Mesenchymal stem cell (in vitro differentiated cells and primary cell): Measurements from ENCODE around the gene CCDC150.

ENCODE experiments used
- DNase-seq: peaks from one replicate; pipeline ENCODE4 v3.0.0-alpha.2; 2013
- H2AFZ ChIP-seq: one replicate; pipeline ENCODE4 v1.6.1; 2013; ENCODE audit warnings: low read depth, mild to moderate bottlenecking, control low read depth, inconsistent platforms, low read length, moderate library complexity
- H2AK5ac ChIP-seq: 2 replicates; pipeline ENCODE4 v1.6.1; 2013; ENCODE audit warnings: low read length, moderate library complexity, mild to moderate bottlenecking, inconsistent platforms; ENCODE audit not compliant: severe bottlenecking
- H2BK120ac ChIP-seq: one replicate; pipeline ENCODE4 v1.6.1; 2013; ENCODE audit warnings: low read depth, mild to moderate bottlenecking, inconsistent platforms, low read length, moderate library complexity
- H2BK12ac ChIP-seq, 2 experiments: one replicate each; pipeline ENCODE4 v1.6.1; 2013; ENCODE audit warnings: inconsistent platforms in 2 of 2, low read length in 2 of 2, mild to moderate bottlenecking in 2 of 2, moderate library complexity in 2 of 2, control low read depth in 1 of 2
- H2BK15ac ChIP-seq: one replicate; pipeline ENCODE4 v1.6.1; 2013; ENCODE audit warnings: mild to moderate bottlenecking, low read depth, inconsistent platforms; ENCODE audit not compliant: poor library complexity, severe bottlenecking
- H2BK5ac ChIP-seq: 2 replicates; pipeline ENCODE4 v1.6.1; 2013; ENCODE audit warnings: low read depth, mild to moderate bottlenecking, low read length, control low read depth, inconsistent platforms; ENCODE audit not compliant: poor library complexity, severe bottlenecking
- H3K14ac ChIP-seq, 2 experiments: one replicate each; pipeline ENCODE4 v1.6.1; 2013; ENCODE audit warnings: inconsistent platforms in 2 of 2, low read length in 2 of 2, control low read depth in 1 of 2, mild to moderate bottlenecking in 1 of 2, moderate library complexity in 1 of 2
- H3K18ac ChIP-seq, 2 experiments: one replicate each; pipeline ENCODE4 v1.6.1; 2013; ENCODE audit warnings: inconsistent platforms in 2 of 2, low read length in 2 of 2, control low read depth in 1 of 2, low read depth in 1 of 2, mild to moderate bottlenecking in 1 of 2
- H3K23ac ChIP-seq, 2 experiments: one replicate each; pipeline ENCODE4 v1.6.1; 2013; ENCODE audit warnings: inconsistent platforms in 2 of 2, low read length in 2 of 2, mild to moderate bottlenecking in 2 of 2, moderate library complexity in 2 of 2, control low read depth in 1 of 2
- H3K27ac ChIP-seq: 2 replicates; pipeline ENCODE4 v1.5.1; 2013; ENCODE audit warnings: mild to moderate bottlenecking, moderate library complexity, low read length, control low read depth, inconsistent platforms; ENCODE audit not compliant: poor library complexity, severe bottlenecking
- H3K27me3 ChIP-seq, 2 experiments: 2 replicates each; pipeline versions ENCODE4 v1.6.1 to v1.7.0; 2013; ENCODE audit warnings: low read length in 2 of 2, mild to moderate bottlenecking in 2 of 2, moderate library complexity in 2 of 2, control low read depth in 1 of 2, inconsistent platforms in 1 of 2; ENCODE audit not compliant: control insufficient read depth in 1 of 2, insufficient read depth in 1 of 2
- H3K36me3 ChIP-seq, 2 experiments: 2 replicates each; pipeline versions ENCODE4 v1.6.1 to v1.7.0; 2013; ENCODE audit warnings: low read length in 2 of 2, control low read depth in 1 of 2, inconsistent platforms in 1 of 2, low read depth in 1 of 2, mild to moderate bottlenecking in 1 of 2; ENCODE audit not compliant: insufficient read depth in 2 of 2, control insufficient read depth in 1 of 2
- H3K4ac ChIP-seq, 2 experiments: one replicate each; pipeline ENCODE4 v1.6.1; 2013; ENCODE audit warnings: inconsistent platforms in 2 of 2, low read length in 2 of 2, mild to moderate bottlenecking in 2 of 2, moderate library complexity in 2 of 2, control low read depth in 1 of 2, low read depth in 1 of 2
- H3K4me1 ChIP-seq: 2 replicates; pipeline ENCODE4 v1.6.1; 2013; ENCODE audit warnings: low read depth, low read length, control low read depth; ENCODE audit not compliant: control insufficient read depth, insufficient read depth
- H3K4me2 ChIP-seq: 2 replicates; pipeline ENCODE4 v1.6.1; 2013; ENCODE audit warnings: low read length, mild to moderate bottlenecking, inconsistent platforms; ENCODE audit not compliant: poor library complexity, severe bottlenecking
- H3K4me3 ChIP-seq, 2 experiments: 2 replicates each; pipeline versions ENCODE4 v1.5.1 to v1.7.0; 2013; ENCODE audit warnings: low read length in 2 of 2, mild to moderate bottlenecking in 2 of 2, control low read depth in 1 of 2, low read depth in 1 of 2; ENCODE audit not compliant: insufficient read depth in 1 of 2
- H3K79me1 ChIP-seq: replicated peaks from 2 replicates; pipeline ENCODE4 v1.6.1; 2013; ENCODE audit warnings: mild to moderate bottlenecking, control low read depth, low read length, inconsistent platforms; ENCODE audit not compliant: poor library complexity, severe bottlenecking
- H3K9ac ChIP-seq: 2 replicates; pipeline ENCODE4 v1.7.0; 2013; ENCODE audit warnings: mild to moderate bottlenecking, low read length, moderate library complexity
- H3K9me3 ChIP-seq: 2 replicates; pipeline ENCODE4 v1.7.0; 2013; ENCODE audit warnings: mild to moderate bottlenecking, low read length; ENCODE audit not compliant: control insufficient read depth
- H4K8ac ChIP-seq: one replicate; pipeline ENCODE4 v1.6.1; 2013; ENCODE audit warnings: inconsistent platforms, mild to moderate bottlenecking, low read length, moderate library complexity
- H4K91ac ChIP-seq: one replicate; pipeline ENCODE4 v1.6.1; 2013; ENCODE audit warnings: mild to moderate bottlenecking, low read length, inconsistent platforms
- WGBS: methylation state at CpG from one replicate; pipeline ENCODE4 v1.1.7; 2013; ENCODE audit warnings: mixed read lengths; 5-methylcytosine and 5-hydroxymethylcytosine counted together

CCDC150 gene

DNA sequence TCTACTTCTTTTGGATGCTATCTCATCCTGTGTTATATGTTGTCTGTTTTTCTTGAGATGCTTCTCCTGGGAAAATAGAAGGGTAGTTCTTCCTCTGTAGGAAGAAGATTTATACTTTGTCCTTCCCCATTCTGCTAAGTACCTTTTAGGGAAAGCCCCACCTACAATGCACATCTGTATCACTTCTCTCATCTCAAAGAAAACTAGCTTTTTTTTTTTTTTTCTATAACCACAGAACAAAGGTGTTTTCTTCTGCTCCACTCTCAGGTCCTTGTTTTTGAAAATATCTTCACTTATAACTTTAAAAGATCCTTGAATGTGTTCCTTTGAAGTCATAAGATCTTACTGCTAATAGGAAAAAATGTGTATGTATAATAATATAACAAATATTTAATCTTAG lies 30.8 kb downstream of the CCDC150 start:
- H3K14ac ChIP-seq, result no peak overlapping the region
- H3K4ac ChIP-seq, result no peak overlapping the region
- no peaks in the 10 kb centered on the region for H3K36me3 ChIP-seq
- H3K9me3 ChIP-seq, result no peaks in the 10 kb centered on the region
- no peaks in the 10 kb centered on the region for H3K27me3 ChIP-seq
- no peak overlapping the region for H3K4me2 ChIP-seq
- H3K18ac ChIP-seq, result no peak overlapping the region
- H3K4me3 ChIP-seq, result no peak overlapping the region
- DNase-seq, result no peak
- H3K27ac ChIP-seq, result no peak overlapping the region
- H2BK5ac ChIP-seq, result no peak overlapping the region
- H4K8ac ChIP-seq, result no peak overlapping the region
- H2AK5ac ChIP-seq, result no peak overlapping the region
- no peaks in the 10 kb centered on the region for H3K4me1 ChIP-seq
- no peak overlapping the region for H4K91ac ChIP-seq
- no peak overlapping the region for H2BK15ac ChIP-seq
- H2BK12ac ChIP-seq, result no peak overlapping the region
- no peak overlapping the region for H2BK120ac ChIP-seq
- H3K79me1 ChIP-seq, result no peaks in the 10 kb centered on the region
- H3K23ac ChIP-seq, result no peak overlapping the region
- H3K9ac ChIP-seq, result no peak overlapping the region
- no peak overlapping the region for H2AFZ ChIP-seq

DNA sequence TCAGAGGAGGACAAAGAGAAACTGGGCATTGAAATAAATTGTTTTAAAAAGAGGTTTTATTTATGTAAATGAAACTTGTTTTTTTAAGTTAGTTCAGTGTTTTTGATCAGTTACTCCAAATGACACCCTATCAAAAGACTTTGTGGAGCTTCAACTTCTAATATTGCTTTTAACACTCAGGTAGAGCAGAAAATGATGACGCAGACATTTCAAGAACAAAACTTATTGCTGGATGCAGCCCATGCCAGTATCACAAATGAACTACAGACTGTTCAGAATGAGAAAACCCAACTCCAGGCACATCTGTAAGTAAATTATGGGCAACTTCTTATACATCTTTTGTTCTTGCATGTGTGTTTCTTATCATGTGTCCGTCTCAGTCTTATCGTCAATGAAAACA lies 36.4 kb downstream of the CCDC150 start:
- Histone ChIP-seq H3K4me3 (no peak overlapping the region), H3K18ac (no peak overlapping the region), H3K14ac (no peak overlapping the region), H2BK120ac (no peak overlapping the region), H4K91ac (no peak overlapping the region), H2AK5ac (peak overlapping the region; percentile 42), H3K4ac (no peak overlapping the region), H3K23ac (no peak overlapping the region), H4K8ac (no peak overlapping the region), H2BK5ac (no peak overlapping the region), H2BK15ac (no peak overlapping the region), H3K27me3 (no peaks in the 10 kb centered on the region), H3K4me1 (no peaks in the 10 kb centered on the region), H3K4me2 (no peak overlapping the region), H3K36me3 (no peaks in the 10 kb centered on the region), H3K9me3 (no peaks in the 10 kb centered on the region), H3K9ac (no peak overlapping the region), H2BK12ac (no peak overlapping the region), H3K27ac (no peak overlapping the region), H2AFZ (no peak overlapping the region), H3K79me1 (no peaks in the 10 kb centered on the region)
- WGBS, result 100% methylated on average over 3 of the region's 3 CpGs
- DNase-seq, result no peak

DNA sequence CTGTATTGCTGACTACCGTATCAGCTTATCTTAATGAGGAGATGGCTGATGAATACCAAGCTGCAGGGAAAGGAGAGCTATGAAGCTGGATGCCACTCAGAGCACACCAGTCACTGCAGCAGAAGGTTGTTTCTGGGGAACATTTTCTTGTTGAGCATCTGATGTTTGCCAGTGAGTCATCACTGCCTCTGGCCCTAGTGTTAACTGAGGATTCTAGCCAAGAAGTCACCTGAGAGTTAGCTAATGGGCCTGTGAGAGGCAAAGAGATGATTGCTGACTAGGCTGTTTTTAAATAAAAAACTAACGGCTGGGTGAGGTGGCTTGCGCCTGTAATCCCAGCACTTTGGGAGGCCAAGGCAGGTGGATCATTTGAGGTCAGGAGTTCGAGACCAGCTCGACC lies 37.9 kb downstream of the CCDC150 start:
- no peak overlapping the region for H3K9ac ChIP-seq
- H3K23ac ChIP-seq, result no peak overlapping the region
- H3K27ac ChIP-seq, result no peak overlapping the region
- no peak overlapping the region for H3K18ac ChIP-seq
- H3K4ac ChIP-seq, result no peak overlapping the region
- peak; percentile 46 for DNase-seq
- H2BK12ac ChIP-seq, result no peak overlapping the region
- no peaks in the 10 kb centered on the region for H3K4me1 ChIP-seq
- H3K36me3 ChIP-seq, result no peaks in the 10 kb centered on the region
- H2AK5ac ChIP-seq, result no peak overlapping the region
- H2AFZ ChIP-seq, result no peak overlapping the region
- H3K4me3 ChIP-seq, result no peak overlapping the region
- H3K14ac ChIP-seq, result no peak overlapping the region
- H3K4me2 ChIP-seq, result no peak overlapping the region
- 96% methylated on average over 4 of the region's 5 CpGs for WGBS
- H2BK15ac ChIP-seq, result no peak overlapping the region
- no peak overlapping the region for H4K91ac ChIP-seq
- no peak overlapping the region for H2BK5ac ChIP-seq
- H2BK120ac ChIP-seq, result no peak overlapping the region
- H3K9me3 ChIP-seq, result no peaks in the 10 kb centered on the region
- no peaks in the 10 kb centered on the region for H3K79me1 ChIP-seq
- H4K8ac ChIP-seq, result no peak overlapping the region
- H3K27me3 ChIP-seq, result no peaks in the 10 kb centered on the region

DNA sequence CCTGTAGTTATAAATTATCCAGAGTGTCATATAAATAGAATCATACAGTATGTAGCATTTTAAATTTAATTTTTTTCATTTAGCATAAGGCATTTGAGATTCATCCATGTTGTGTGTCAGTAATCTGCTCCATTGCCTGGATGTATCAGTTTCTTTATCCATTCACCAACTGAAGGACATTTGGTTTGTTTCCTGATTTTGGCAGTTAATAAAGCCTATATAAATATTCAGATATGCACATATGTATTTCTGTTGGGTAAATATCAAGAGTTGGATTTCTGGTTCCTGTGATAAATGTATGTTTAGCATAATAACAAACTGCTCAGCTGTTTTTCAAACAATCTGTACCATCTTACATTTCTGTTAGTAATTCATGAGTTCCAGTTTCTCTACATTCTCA lies 39.9 kb downstream of the CCDC150 start:
- Histone ChIP-seq H3K9ac (no peak overlapping the region), H4K91ac (no peak overlapping the region), H2BK15ac (no peak overlapping the region), H3K4me2 (no peak overlapping the region), H3K18ac (no peak overlapping the region), H2AK5ac (no peak overlapping the region), H4K8ac (no peak overlapping the region), H3K14ac (no peak overlapping the region), H2AFZ (no peak overlapping the region), H3K79me1 (no peaks in the 10 kb centered on the region), H2BK12ac (no peak overlapping the region), H3K27me3 (no peaks in the 10 kb centered on the region), H3K4me1 (no peaks in the 10 kb centered on the region), H2BK5ac (no peak overlapping the region), H3K36me3 (no peaks in the 10 kb centered on the region), H3K4ac (no peak overlapping the region), H3K23ac (no peak overlapping the region), H3K27ac (no peak overlapping the region), H3K9me3 (peaks cover 19% of the 10 kb centered on the region), H3K4me3 (no peak overlapping the region), H2BK120ac (no peak overlapping the region)
- no peak for DNase-seq
